CD4-positive, alpha-beta T cell (primary cell): ENCODE measurements around the gene GPS1. TPM values are rescaled to one million over a fixed set of nuclear protein-coding genes. Genes with fewer than 3 reads are reported as not detected.

Source experiments
- ATAC-seq: fragments of 200-7000 bp; cut with Tn5 transposase; one replicate; pipeline ENCODE4 v1.10.0; 2022; ENCODE audit warnings: mild to moderate bottlenecking; ENCODE audit not compliant: poor library complexity
- CTCF ChIA-PET: fragments of 350-600 bp; sonication (Branson Sonifier 250); formaldehyde crosslinking; loops from one replicate; lab custom pipeline; 2021; ENCODE audit warnings: antibody characterized with exemption, inconsistent platforms; lab: Charles Lee
- POLR2A ChIA-PET: fragments of 350-600 bp; sonication (Branson Sonifier 250); formaldehyde crosslinking; loops from one replicate; lab custom pipeline; 2021; ENCODE audit warnings: antibody characterized with exemption, inconsistent platforms; lab: Charles Lee
- DNase-seq, 14 experiments: peaks; one replicate each; pipeline ENCODE4 v3.0.0-alpha.2; 2013 to 2020; ENCODE audit warnings: mixed read lengths in 2 of 14
- H3K27ac ChIP-seq, 2 donors: one replicate each; pipeline versions ENCODE4 v1.5.1 to v1.7.0; 2013; ENCODE audit warnings: low read length in 2 of 2, low read depth in 1 of 2, mild to moderate bottlenecking in 1 of 2
- H3K27me3 ChIP-seq, 2 experiments: 1 replicate in 1 of 2; 2 replicates in 1 of 2; pipeline versions ENCODE4 v1.6.1 to v1.7.0; 2013; ENCODE audit warnings: low read length in 2 of 2, control low read depth in 1 of 2, mild to moderate bottlenecking in 1 of 2, moderate library complexity in 1 of 2; ENCODE audit not compliant: insufficient read depth in 2 of 2, control insufficient read depth in 1 of 2
- H3K36me3 ChIP-seq: one replicate; pipeline ENCODE4 v1.6.1; 2013; ENCODE audit warnings: low read length, control low read depth; ENCODE audit not compliant: insufficient read depth
- H3K4me1 ChIP-seq: one replicate; pipeline ENCODE4 v1.6.1; 2013; ENCODE audit warnings: low read length, control low read depth; ENCODE audit not compliant: insufficient read depth
- H3K4me3 ChIP-seq: one replicate; pipeline ENCODE4 v1.5.1; 2013; ENCODE audit warnings: mild to moderate bottlenecking, low read length, moderate library complexity
- H3K9me3 ChIP-seq, 2 experiments: 1 replicate in 1 of 2; 2 replicates in 1 of 2; pipeline versions ENCODE4 v1.6.1 to v1.7.0; 2013; ENCODE audit warnings: low read length in 2 of 2, mild to moderate bottlenecking in 2 of 2, control low read depth in 1 of 2, moderate library complexity in 1 of 2; ENCODE audit not compliant: control insufficient read depth in 1 of 2, insufficient read depth in 1 of 2
- H3K27ac Mint-ChIP-seq: one replicate; pipeline ENCODE4 v1.8.0; 2020; ENCODE audit warnings: mixed read lengths
- H3K27me3 Mint-ChIP-seq: one replicate; pipeline ENCODE4 v1.8.0; 2021; ENCODE audit warnings: mixed read lengths
- H3K36me3 Mint-ChIP-seq: one replicate; pipeline ENCODE4 v1.8.0; 2021; ENCODE audit warnings: low read depth, mixed read lengths
- H3K4me1 Mint-ChIP-seq: one replicate; pipeline ENCODE4 v1.8.0; 2021; ENCODE audit warnings: low read depth, mixed read lengths
- H3K4me3 Mint-ChIP-seq: one replicate; pipeline ENCODE4 v1.8.0; 2020; ENCODE audit warnings: mild to moderate bottlenecking, mixed read lengths
- H3K9me3 Mint-ChIP-seq: one replicate; pipeline ENCODE4 v1.8.0; 2020; ENCODE audit warnings: mixed read lengths
- CTCF ChIP-seq: fragments of 200-600 bp; IDR thresholded peaks from one replicate; pipeline ENCODE4 v1.8.0; 2022; ENCODE audit warnings: antibody characterized with exemption, mild to moderate bottlenecking
- intact Hi-C, 2 experiments: fragments of 100-400 bp; cut with DNase I in 1 of 2; cut with micrococcal nuclease in 1 of 2; formaldehyde crosslinking; loops; one replicate each; pipeline versions ENCODE4 v1.15.1 to v1.9.0; 2023 to 2025; cut with DNase I, micrococcal nuclease
- total RNA-seq, 174 experiments: library from RNA in 2 of 174; stranded (reverse) in 2 of 174; gene quantifications; one replicate each; pipeline ENCODE4 v1.2.3 and lab custom pipeline; 2021 to 2026

GPS1 gene
- total RNA-seq, 2 experiments from 2014 or later: 64.6 to 69.3 TPM

GRCh38 chr17:82053556-82054263 lies 2.0 kb downstream of the GPS1 start:
- no peaks in the 10 kb centered on the region for H3K27me3 Mint-ChIP-seq
- ATAC-seq (no peak), DNase-seq (peak in 1 of 14 experiments; percentile 2)
- Histone ChIP-seq H3K27me3 (no peaks in the 10 kb centered on the region), H3K9me3 (no peaks in the 10 kb centered on the region), H3K36me3 (peaks cover 48% of the 10 kb centered on the region), H3K4me1 (peaks cover 41% of the 10 kb centered on the region), H3K4me3 (no peak overlapping the region), H3K27ac (no peak overlapping the region)
- ChIA-PET CTCF (no interaction called here), POLR2A (interaction anchor here (1.0 to 4.1 kb wide), 2 partner anchors 11 to 67 kb away, joined by 3 to 16 read pairs; partner anchors contain the start of gene DUS1L)
- peaks cover 17% of the 10 kb centered on the region for H3K36me3 Mint-ChIP-seq
- H3K4me3 Mint-ChIP-seq: peak overlapping the region; percentile 80
- H3K9me3 Mint-ChIP-seq: no peaks in the 10 kb centered on the region
- H3K4me1 Mint-ChIP-seq: peaks cover 8% of the 10 kb centered on the region
- intact Hi-C loops: loop anchor here in 1 of 2 experiments (5.0 kb wide), 1 partner anchor 44 kb away; the partner anchor contains the start of gene FASN
- H3K27ac Mint-ChIP-seq: peak overlapping the region; percentile 39
- TF ChIP-seq CTCF: no peak

GRCh38 chr17:82054351-82055022 lies 2.8 kb downstream of the GPS1 start:
- Mint-ChIP-seq H3K9me3 (no peaks in the 10 kb centered on the region), H3K27ac (peak overlapping the region; percentile 33), H3K4me1 (peaks cover 8% of the 10 kb centered on the region), H3K36me3 (peaks cover 22% of the 10 kb centered on the region), H3K4me3 (peak overlapping the region; percentile 66), H3K27me3 (no peaks in the 10 kb centered on the region)
- DNase-seq (peak in 1 of 14 experiments; percentile 0), ATAC-seq (no peak)
- intact Hi-C loops: loop anchor here in 1 of 2 experiments (5.0 kb wide), 1 partner anchor 43 kb away; the partner anchor contains the start of gene FASN
- ChIA-PET CTCF (no interaction called here), POLR2A (interaction anchor here (0.7 to 4.1 kb wide), 2 partner anchors 10 to 12 kb away, joined by 3 to 16 read pairs; partner anchors contain the start of gene DUS1L)
- Histone ChIP-seq H3K9me3 (no peaks in the 10 kb centered on the region), H3K27ac (no peak overlapping the region), H3K4me3 (no peak overlapping the region), H3K27me3 (no peaks in the 10 kb centered on the region), H3K36me3 (peaks cover 55% of the 10 kb centered on the region), H3K4me1 (peaks cover 41% of the 10 kb centered on the region)
- TF ChIP-seq CTCF: no peak

- peaks cover 26% of the 10 kb centered on the region for H3K36me3 Mint-ChIP-seq
- Histone ChIP-seq H3K27ac (no peak overlapping the region), H3K4me1 (peaks cover 33% of the 10 kb centered on the region), H3K9me3 (no peaks in the 10 kb centered on the region), H3K4me3 (no peak overlapping the region), H3K27me3 (no peaks in the 10 kb centered on the region), H3K36me3 (peaks cover 63% of the 10 kb centered on the region)
- H3K27ac Mint-ChIP-seq: peak overlapping the region; percentile 33
- ChIA-PET POLR2A (interaction anchor here (0.7 to 1.4 kb wide), 2 partner anchors 11 to 18 kb away, joined by 3 to 8 read pairs; partner anchors contain the start of gene DCXR), CTCF (no interaction called here)
- DNase-seq: peak in 1 of 14 experiments; percentile 1
- intact Hi-C loops: no loop called here
- H3K9me3 Mint-ChIP-seq: no peaks in the 10 kb centered on the region
- peaks cover 6% of the 10 kb centered on the region for H3K4me1 Mint-ChIP-seq
- no peak for ATAC-seq
- TF ChIP-seq CTCF: no peak
- peak overlapping the region; percentile 66 for H3K4me3 Mint-ChIP-seq
- no peaks in the 10 kb centered on the region for H3K27me3 Mint-ChIP-seq
These were observed 3.6 kb downstream of the GPS1 start for GRCh38 chr17:82055023-82055964.
